Adrenal gland (tissue), 12 donors: Measurements from ENCODE around the gene HS6ST2. TPM values are rescaled to one million over a fixed set of nuclear protein-coding genes. Genes with fewer than 3 reads are reported as not detected.

Source experiments
- DNase-seq, 7 donors: peaks; one replicate each; pipeline ENCODE4 v3.0.0-alpha.2; 2019 to 2020
- H3K27ac ChIP-seq, 5 donors: fragments of 200-600 bp; sonication (generic) in 4 of 5; 1 replicate in 3 of 5; 2 replicates in 2 of 5; pipeline versions ENCODE4 v1.5.1 to v1.8.0; 2016 to 2020; ENCODE audit warnings: mild to moderate bottlenecking in 1 of 5
- H3K27me3 ChIP-seq: fragments of 200-600 bp; 2 replicates; pipeline ENCODE4 v1.8.0; 2021
- H3K36me3 ChIP-seq, 2 donors: fragments of 200-600 bp; replicated peaks in 1 of 2; 1 replicate in 1 of 2; 2 replicates in 1 of 2; pipeline versions ENCODE4 v1.5.1 to v1.8.0; 2018 to 2022
- H3K4me1 ChIP-seq, 2 donors: fragments of 200-600 bp; replicated peaks in 1 of 2; 1 replicate in 1 of 2; 2 replicates in 1 of 2; pipeline versions ENCODE4 v1.5.1 to v1.8.0; 2018 to 2021
- H3K4me3 ChIP-seq, 4 donors: fragments of 200-600 bp; sonication (generic) in 3 of 4; one replicate each; pipeline ENCODE4 v1.5.1; 2016 to 2018
- H3K9me3 ChIP-seq, 3 donors: fragments of 200-600 bp; sonication (generic) in 1 of 3; replicated peaks in 1 of 3; 1 replicate in 2 of 3; 2 replicates in 1 of 3; pipeline versions ENCODE4 v1.5.1 to v1.8.0; 2016 to 2021
- CTCF ChIP-seq, 6 experiments: fragments of 450-650 bp in 4 of 6; fragments of 200-600 bp in 2 of 6; sonication (generic) in 1 of 6; IDR thresholded peaks; 1 replicate in 5 of 6; 2 replicates in 1 of 6; pipeline versions ENCODE4 v1.5.1 to v1.8.0; 2016 to 2021; ENCODE audit warnings: antibody characterized with exemption in 6 of 6, mild to moderate bottlenecking in 2 of 6, moderate library complexity in 1 of 6
- POLR2A ChIP-seq, 2 donors: fragments of 450-650 bp; IDR thresholded peaks; one replicate each; pipeline ENCODE4 v1.6.1; 2017; ENCODE audit warnings: antibody characterized with exemption in 2 of 2, mild to moderate bottlenecking in 2 of 2, moderate library complexity in 1 of 2
- WGBS, 4 donors: extraction: QIAGEN DNeasy Blood & Tissue Kit in 2 of 4; methylation state at CpG; one replicate each; pipeline versions ENCODE4 v1.1.5 to v1.1.7; 2013 to 2017; 5-methylcytosine and 5-hydroxymethylcytosine counted together
- intact Hi-C, 2 donors: fragments of 100-400 bp; cut with DNase I; formaldehyde crosslinking; loops; one replicate each; pipeline versions ENCODE4 v1.14.1 to v1.15.0; 2022 to 2023
- polyA plus RNA-seq, 3 donors: library from polyadenylated mRNA; stranded (reverse); fragments of 200-250 nt in 2 of 3; fragments of 350-450 nt in 1 of 3; fragmentation: Illumina TruSeq in 1 of 3; extraction: RNeasy Lipid Tissue Mini Kit (QIAGEN cat#74804) in 1 of 3; gene quantifications; one replicate each; pipeline ENCODE4 v1.2.3, GENCODE V29; 2013 to 2014
- total RNA-seq, 9 donors: library from RNA; depleted of rRNA in 4 of 9; stranded (reverse); fragments of >200 nt in 4 of 9; fragments of 120-200 nt in 1 of 9; fragmentation: NEBNext Ultra II Directional in 1 of 9; extraction: Animal tissue kit (Norgen Biotek cat#: 25700) in 1 of 9; gene quantifications; one replicate each; pipeline versions ENCODE4 v1.1.0 to v1.2.4, GENCODE V29; 2013 to 2023
- donor health status: healthy with polysubstance abuse.
- donor health status: Bipolar disorder and iron deficiency.
- donor health status: DM: yes; HTN: yes; CAD: no.
- donor health status: DM: no; HTN: no; CAD: no.
- donor health status: DM: no; HTN: no; CAD: no.
- donor health status: DM: yes; HTN: yes; CAD: no.

HS6ST2 gene
- total and polyA plus RNA-seq, 12 donors, result 0.24 to 6.0 (median 1.3) TPM

GRCh38 chrX:132623300-132623699 lies 335.1 kb downstream of the HS6ST2 start:
- WGBS, 4 donors, result 60 to 88% (median 71%) methylated on average over 2 of the region's 2 CpGs
- no peak for TF ChIP-seq CTCF (IDR thresholded peaks at IDR 0.05)
- TF ChIP-seq POLR2A (IDR thresholded peaks at IDR 0.05), result no peak
- intact Hi-C loops, result loop anchor here in 1 of 2 donors (10.0 kb wide), 1 partner anchor 528 kb away; no protein-coding TSS in a partner anchor

GRCh38 chrX:132622130-132622529 lies 336.3 kb downstream of the HS6ST2 start:
- H3K9me3 ChIP-seq, result no peaks in the 10 kb centered on the region
- no peaks in the 10 kb centered on the region for H3K4me1 ChIP-seq
- intact Hi-C loops, result loop anchor here in 1 of 2 donors (10.0 kb wide), 1 partner anchor 527 kb away; no protein-coding TSS in a partner anchor
- H3K27me3 ChIP-seq, result peaks cover 29% of the 10 kb centered on the region
- peak in 2 of 7 donors; percentile 14 to 18 for DNase-seq
- 50 to 58% (median 55%) methylated on average over 1 to 4 of the region's 4 CpGs for WGBS, 4 donors
- no peak overlapping the region for H3K4me3 ChIP-seq
- H3K27ac ChIP-seq, result no peak overlapping the region
- no peaks in the 10 kb centered on the region for H3K36me3 ChIP-seq
- no peak for TF ChIP-seq POLR2A (IDR thresholded peaks at IDR 0.05)
- no peak for TF ChIP-seq CTCF (IDR thresholded peaks at IDR 0.05)

More at GRCh38 chrX:132623300-132623699, 335.1 kb downstream of the HS6ST2 start:
- peaks cover 29% of the 10 kb centered on the region for H3K27me3 ChIP-seq
- no peak for DNase-seq
- no peak overlapping the region for H3K27ac ChIP-seq
- H3K9me3 ChIP-seq, result no peaks in the 10 kb centered on the region
- H3K36me3 ChIP-seq, result no peaks in the 10 kb centered on the region
- H3K4me1 ChIP-seq, result no peaks in the 10 kb centered on the region
- H3K4me3 ChIP-seq, result no peak overlapping the region

- no peaks in the 10 kb centered on the region for H3K9me3 ChIP-seq
- TF ChIP-seq POLR2A (IDR thresholded peaks at IDR 0.05) (no peak), CTCF (IDR thresholded peaks at IDR 0.05) (no peak)
- no peaks in the 10 kb centered on the region for H3K36me3 ChIP-seq
- intact Hi-C loops, result loop anchor here in 1 of 2 donors (10.0 kb wide), 1 partner anchor 394 kb away; no protein-coding TSS in a partner anchor
- no peak overlapping the region for H3K4me3 ChIP-seq
- DNase-seq, result no peak
- 50 to 82% (median 71%) methylated on average over 2 to 3 of the region's 3 CpGs for WGBS, 4 donors
- no peaks in the 10 kb centered on the region for H3K4me1 ChIP-seq
- H3K27ac ChIP-seq, result no peak overlapping the region
- peaks cover 18% of the 10 kb centered on the region for H3K27me3 ChIP-seq
These were observed 339.6 kb downstream of the HS6ST2 start for GRCh38 chrX:132618810-132619209.

- WGBS, 4 donors, result 16 to 26% (median 20%) methylated on average over 4 of the region's 4 CpGs
- peak; percentile 21 to 64 (median 47) for DNase-seq
These were observed 342.9 kb downstream of the HS6ST2 start for GRCh38 chrX:132615391-132616131.

More at GRCh38 chrX:132615391-132616131, 342.9 kb downstream of the HS6ST2 start:
- Histone ChIP-seq H3K27ac (no peak overlapping the region), H3K9me3 (no peaks in the 10 kb centered on the region), H3K36me3 (no peaks in the 10 kb centered on the region), H3K4me3 (no peak overlapping the region), H3K4me1 (no peaks in the 10 kb centered on the region), H3K27me3 (peaks cover 8% of the 10 kb centered on the region)
- intact Hi-C loops, result loop anchor here in 1 of 2 donors (10.0 kb wide), 1 partner anchor 391 kb away; no protein-coding TSS in a partner anchor
- TF ChIP-seq CTCF (IDR thresholded peaks at IDR 0.05) (peak; percentile 17 to 41 (median 30)), POLR2A (IDR thresholded peaks at IDR 0.05) (no peak)
